ENCODE measurements around the gene EOLA2.
"Not testable (repeated sequence)": the region's sequence is repeated elsewhere in the genome, so short reads cannot be mapped to it uniquely, and the experiment has no call there.

Gene EOLA2

DNA sequence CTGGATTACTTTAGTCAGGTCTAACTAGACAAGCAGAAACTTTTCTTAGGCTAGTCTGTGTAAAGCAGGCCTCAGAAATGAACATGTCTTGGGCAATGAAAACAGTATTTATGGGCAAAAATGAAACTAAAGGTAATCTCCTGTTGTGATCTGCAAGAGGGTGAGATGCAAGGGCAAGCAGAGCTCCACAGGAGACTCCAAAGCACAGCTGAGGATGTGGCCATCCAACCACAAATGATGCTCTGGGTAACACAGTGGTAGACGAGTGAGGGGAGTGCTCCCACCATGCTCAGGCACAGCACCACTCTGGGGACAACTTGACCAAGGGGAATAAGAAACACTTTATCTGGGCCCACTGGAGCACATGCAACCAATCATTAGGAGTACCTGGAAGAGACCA lies 9.7 kb downstream of the EOLA2 start:
- H3K4me1 ChIP-seq (ENCODE audit: control insufficient read depth, insufficient read depth, low read length); H3K9ac ChIP-seq (ENCODE audit: low read length); H3K27ac ChIP-seq (ENCODE audit: low read depth, low read length); H3K27me3 ChIP-seq (ENCODE audit: control insufficient read depth, insufficient read depth, low read length); H3K36me3 ChIP-seq (ENCODE audit: control insufficient read depth, insufficient read depth, low read length); H3K4me3 ChIP-seq (ENCODE audit: low read length): not testable (repeated sequence)

GRCh38 chrX:149927964-149928258 lies 10.4 kb downstream of the EOLA2 start:
- not testable (repeated sequence) for H3K27ac ChIP-seq (ENCODE audit: low read depth, low read length); H3K9ac ChIP-seq (ENCODE audit: low read length); H3K4me3 ChIP-seq (ENCODE audit: low read length); H3K27me3 ChIP-seq (ENCODE audit: control insufficient read depth, insufficient read depth, low read length); H3K4me1 ChIP-seq (ENCODE audit: control insufficient read depth, insufficient read depth, low read length); H3K36me3 ChIP-seq (ENCODE audit: control insufficient read depth, insufficient read depth, low read length)

GRCh38 chrX:149927245-149927963 lies 10.9 kb downstream of the EOLA2 start:
- not testable (repeated sequence) for H3K9ac ChIP-seq (ENCODE audit: low read length)

GRCh38 chrX:149924434-149924833 lies 13.9 kb downstream of the EOLA2 start:
- H3K4me1 ChIP-seq (ENCODE audit: control insufficient read depth, insufficient read depth, low read length); H3K4me3 ChIP-seq (ENCODE audit: low read length); H3K9ac ChIP-seq (ENCODE audit: low read length); H3K27ac ChIP-seq (ENCODE audit: low read depth, low read length); H3K27me3 ChIP-seq (ENCODE audit: control insufficient read depth, insufficient read depth, low read length); H3K36me3 ChIP-seq (ENCODE audit: control insufficient read depth, insufficient read depth, low read length): not testable (repeated sequence)

More at GRCh38 chrX:149927245-149927963, 10.9 kb downstream of the EOLA2 start:
- H3K27me3 ChIP-seq (ENCODE audit: control insufficient read depth, insufficient read depth, low read length); H3K4me1 ChIP-seq (ENCODE audit: control insufficient read depth, insufficient read depth, low read length); H3K27ac ChIP-seq (ENCODE audit: low read depth, low read length); H3K36me3 ChIP-seq (ENCODE audit: control insufficient read depth, insufficient read depth, low read length); H3K4me3 ChIP-seq (ENCODE audit: low read length): not testable (repeated sequence)

DNA sequence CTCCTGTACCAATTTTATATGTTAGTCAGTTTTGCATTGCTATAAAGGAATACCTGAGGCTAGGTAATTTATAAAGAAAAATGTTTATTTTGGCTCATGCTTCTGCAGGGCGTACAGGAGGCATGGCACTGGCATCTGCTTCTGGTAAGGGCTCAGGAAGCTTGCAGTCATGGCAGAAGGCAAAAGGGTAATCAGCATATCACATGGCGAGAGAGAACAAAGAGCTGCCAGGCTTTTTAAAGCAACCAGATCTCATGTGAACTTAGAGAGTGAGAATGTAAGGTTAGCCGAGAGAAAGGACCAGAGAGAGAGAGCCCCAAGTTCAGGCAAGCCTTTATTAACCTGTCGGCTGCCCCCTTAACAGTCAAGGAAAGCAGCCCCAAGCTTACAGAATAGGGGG lies 14.5 kb downstream of the EOLA2 start:
- H3K9ac ChIP-seq (ENCODE audit: low read length); H3K4me1 ChIP-seq (ENCODE audit: control insufficient read depth, insufficient read depth, low read length); H3K36me3 ChIP-seq (ENCODE audit: control insufficient read depth, insufficient read depth, low read length); H3K27me3 ChIP-seq (ENCODE audit: control insufficient read depth, insufficient read depth, low read length); H3K27ac ChIP-seq (ENCODE audit: low read depth, low read length); H3K4me3 ChIP-seq (ENCODE audit: low read length): not testable (repeated sequence)

- no peaks in the 10 kb centered on the region for H3K27me3 ChIP-seq (ENCODE audit: control insufficient read depth, insufficient read depth, low read length)
- no peak overlapping the region for H3K27ac ChIP-seq (ENCODE audit: low read depth, low read length)
- no peak overlapping the region for H3K4me3 ChIP-seq (ENCODE audit: low read length)
- H3K9ac ChIP-seq (ENCODE audit: low read length) = no peak overlapping the region
- no peaks in the 10 kb centered on the region for H3K4me1 ChIP-seq (ENCODE audit: control insufficient read depth, insufficient read depth, low read length)
- H3K36me3 ChIP-seq (ENCODE audit: control insufficient read depth, insufficient read depth, low read length) = no peaks in the 10 kb centered on the region
Observed at GRCh38 chrX:149916745-149917392, 21.4 kb downstream of the EOLA2 start.

DNA sequence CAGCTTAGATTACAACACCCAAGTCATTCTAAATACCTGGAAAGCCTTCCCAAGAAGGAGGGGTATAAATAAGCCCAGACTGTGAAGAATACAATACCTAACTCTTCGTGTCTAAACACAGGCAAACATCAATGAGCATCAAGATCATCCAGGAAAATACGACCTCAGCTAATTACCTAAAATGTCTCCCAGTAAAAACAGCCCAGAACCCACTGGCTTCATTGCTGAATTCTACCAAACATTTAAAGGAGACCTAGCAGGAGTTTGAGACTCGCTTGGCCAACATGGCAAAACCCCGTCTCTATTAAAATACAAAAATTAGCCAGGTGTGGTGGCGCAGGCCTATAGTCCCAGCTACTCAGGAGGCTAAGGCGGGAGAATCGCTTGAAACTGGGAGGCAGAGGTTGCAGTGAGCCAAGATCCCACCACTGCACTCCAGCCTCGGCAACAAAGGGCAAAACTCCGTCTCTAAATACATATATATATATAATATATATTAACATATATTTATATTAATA lies 28.1 kb downstream of the EOLA2 start:
- no peaks in the 10 kb centered on the region for H3K4me1 ChIP-seq (ENCODE audit: control insufficient read depth, insufficient read depth, low read length)
- no peaks in the 10 kb centered on the region for H3K36me3 ChIP-seq (ENCODE audit: control insufficient read depth, insufficient read depth, low read length)
- H3K27ac ChIP-seq (ENCODE audit: low read depth, low read length) = no peak overlapping the region
- H3K4me3 ChIP-seq (ENCODE audit: low read length) = no peak overlapping the region
- H3K9ac ChIP-seq (ENCODE audit: low read length) = no peak overlapping the region
- H3K27me3 ChIP-seq (ENCODE audit: control insufficient read depth, insufficient read depth, low read length) = no peaks in the 10 kb centered on the region

GRCh38 chrX:149909324-149910177 lies 28.7 kb downstream of the EOLA2 start:
- H3K9ac ChIP-seq (ENCODE audit: low read length) = no peak overlapping the region
- H3K4me3 ChIP-seq (ENCODE audit: low read length) = no peak overlapping the region
- no peaks in the 10 kb centered on the region for H3K4me1 ChIP-seq (ENCODE audit: control insufficient read depth, insufficient read depth, low read length)
- no peaks in the 10 kb centered on the region for H3K36me3 ChIP-seq (ENCODE audit: control insufficient read depth, insufficient read depth, low read length)
- H3K27ac ChIP-seq (ENCODE audit: low read depth, low read length) = no peak overlapping the region
- H3K27me3 ChIP-seq (ENCODE audit: control insufficient read depth, insufficient read depth, low read length) = no peaks in the 10 kb centered on the region

- Histone ChIP-seq H3K9ac (ENCODE audit: low read length) (no peak overlapping the region), H3K4me1 (ENCODE audit: control insufficient read depth, insufficient read depth, low read length) (no peaks in the 10 kb centered on the region), H3K27me3 (ENCODE audit: control insufficient read depth, insufficient read depth, low read length) (no peaks in the 10 kb centered on the region), H3K4me3 (ENCODE audit: low read length) (no peak overlapping the region), H3K36me3 (ENCODE audit: control insufficient read depth, insufficient read depth, low read length) (no peaks in the 10 kb centered on the region), H3K27ac (ENCODE audit: low read depth, low read length) (no peak overlapping the region)
Observed at GRCh38 chrX:149908727-149909126, 29.6 kb downstream of the EOLA2 start.

- no peaks in the 10 kb centered on the region for H3K27me3 ChIP-seq (ENCODE audit: control insufficient read depth, insufficient read depth, low read length)
- no peak overlapping the region for H3K4me3 ChIP-seq (ENCODE audit: low read length)
- H3K9ac ChIP-seq (ENCODE audit: low read length) = no peak overlapping the region
- no peak overlapping the region for H3K27ac ChIP-seq (ENCODE audit: low read depth, low read length)
- no peaks in the 10 kb centered on the region for H3K4me1 ChIP-seq (ENCODE audit: control insufficient read depth, insufficient read depth, low read length)
- H3K36me3 ChIP-seq (ENCODE audit: control insufficient read depth, insufficient read depth, low read length) = no peaks in the 10 kb centered on the region
Observed at GRCh38 chrX:149908308-149908707, 30.0 kb downstream of the EOLA2 start.

DNA sequence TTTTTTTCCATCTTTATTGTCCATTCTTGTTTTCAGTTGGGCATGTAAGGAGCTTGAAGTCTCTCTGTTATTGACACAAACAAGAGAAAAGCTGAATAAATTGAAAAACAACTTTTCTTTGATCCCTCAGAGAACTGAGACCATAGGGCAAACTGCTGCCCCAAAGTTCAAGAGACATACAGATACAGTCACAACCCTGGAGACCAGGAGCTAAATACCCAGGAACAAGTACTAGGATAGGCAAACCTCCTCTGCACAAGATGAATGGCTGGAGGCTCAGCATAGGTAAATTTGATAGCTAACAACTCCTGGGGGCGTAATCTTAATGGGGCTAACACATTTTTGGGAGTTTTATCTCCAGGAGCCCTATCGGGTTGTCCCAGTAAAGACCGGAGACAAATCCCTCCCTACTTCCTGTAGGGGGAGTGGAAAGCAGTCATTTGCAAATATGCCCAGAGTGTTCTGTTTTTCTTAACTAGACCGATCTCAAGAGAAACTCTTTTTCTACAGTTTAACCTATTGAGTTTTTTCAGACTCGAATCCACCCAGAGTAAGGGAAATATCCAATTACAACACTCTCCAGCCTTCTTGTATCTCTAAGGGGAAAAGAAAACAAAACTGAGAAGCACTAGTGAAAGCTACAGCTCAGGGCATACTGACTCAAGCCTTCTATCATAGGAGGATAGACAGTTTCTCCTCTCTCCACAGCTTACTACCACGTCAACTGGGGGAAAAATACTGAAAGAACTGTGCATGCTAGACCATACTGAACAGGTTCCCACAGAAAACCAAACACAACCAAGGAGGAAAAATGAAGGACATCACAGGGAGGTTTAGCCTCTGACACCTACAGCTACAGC lies 34.2 kb downstream of the EOLA2 start:
- Histone ChIP-seq H3K27me3 (ENCODE audit: control insufficient read depth, insufficient read depth, low read length) (no peaks in the 10 kb centered on the region), H3K27ac (ENCODE audit: low read depth, low read length) (no peak overlapping the region), H3K4me1 (ENCODE audit: control insufficient read depth, insufficient read depth, low read length) (no peaks in the 10 kb centered on the region), H3K9ac (ENCODE audit: low read length) (no peak overlapping the region), H3K4me3 (ENCODE audit: low read length) (no peak overlapping the region), H3K36me3 (ENCODE audit: control insufficient read depth, insufficient read depth, low read length) (no peaks in the 10 kb centered on the region)

DNA sequence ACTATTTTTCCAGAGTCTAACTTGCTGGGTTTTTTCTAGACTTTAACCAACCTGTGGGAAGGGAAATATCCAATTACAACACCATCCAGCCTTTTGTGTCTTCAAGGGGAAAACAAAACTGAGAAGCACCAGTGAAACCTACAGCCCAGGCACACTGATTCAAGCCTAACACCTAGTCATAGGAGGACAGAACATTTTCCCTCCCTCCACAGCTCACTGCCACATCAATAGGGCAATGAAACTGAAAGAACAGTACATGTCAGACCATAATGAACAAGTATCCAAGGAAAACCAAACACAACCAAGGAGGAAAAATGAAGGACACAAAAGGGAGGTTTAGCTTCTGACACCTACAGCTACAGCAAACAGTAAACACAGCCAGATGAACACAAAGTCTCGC lies 39.7 kb downstream of the EOLA2 start:
- H3K4me1 ChIP-seq (ENCODE audit: control insufficient read depth, insufficient read depth, low read length) = no peaks in the 10 kb centered on the region
- H3K27ac ChIP-seq (ENCODE audit: low read depth, low read length) = no peak overlapping the region
- no peaks in the 10 kb centered on the region for H3K27me3 ChIP-seq (ENCODE audit: control insufficient read depth, insufficient read depth, low read length)
- H3K4me3 ChIP-seq (ENCODE audit: low read length) = no peak overlapping the region
- no peak overlapping the region for H3K9ac ChIP-seq (ENCODE audit: low read length)
- no peaks in the 10 kb centered on the region for H3K36me3 ChIP-seq (ENCODE audit: control insufficient read depth, insufficient read depth, low read length)
